ENCODE measurements around the gene SLCO2A1. TPM values are rescaled to one million over a fixed set of nuclear protein-coding genes. Genes with fewer than 3 reads are reported as not detected.

Gene SLCO2A1
- total RNA-seq, 1 donor from 2014 or later: 0.33 TPM

DNA sequence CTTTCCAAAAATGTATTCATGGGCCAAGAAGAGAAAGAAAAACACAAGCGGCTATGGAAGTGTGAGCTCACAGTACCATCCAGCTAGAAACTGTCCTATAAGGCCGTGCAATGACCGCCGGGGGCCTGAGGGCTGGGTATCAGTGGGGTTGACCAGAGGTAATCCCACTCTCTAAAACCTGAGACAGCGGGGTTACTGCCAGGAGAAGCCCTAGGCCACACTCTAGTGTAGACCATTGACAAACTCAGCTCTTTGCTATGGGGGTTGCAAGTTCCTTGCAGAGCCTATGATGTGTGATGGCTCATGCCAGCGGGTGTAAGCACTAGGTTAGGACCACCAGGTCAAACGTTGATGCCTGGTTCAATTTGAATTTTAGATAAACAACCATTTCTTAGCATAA, 25.9 kb upstream of the SLCO2A1 start:
- peaks cover 44% of the 10 kb centered on the region for H3K4me1 Mint-ChIP-seq
- TF ChIP-seq, protein P1, sequence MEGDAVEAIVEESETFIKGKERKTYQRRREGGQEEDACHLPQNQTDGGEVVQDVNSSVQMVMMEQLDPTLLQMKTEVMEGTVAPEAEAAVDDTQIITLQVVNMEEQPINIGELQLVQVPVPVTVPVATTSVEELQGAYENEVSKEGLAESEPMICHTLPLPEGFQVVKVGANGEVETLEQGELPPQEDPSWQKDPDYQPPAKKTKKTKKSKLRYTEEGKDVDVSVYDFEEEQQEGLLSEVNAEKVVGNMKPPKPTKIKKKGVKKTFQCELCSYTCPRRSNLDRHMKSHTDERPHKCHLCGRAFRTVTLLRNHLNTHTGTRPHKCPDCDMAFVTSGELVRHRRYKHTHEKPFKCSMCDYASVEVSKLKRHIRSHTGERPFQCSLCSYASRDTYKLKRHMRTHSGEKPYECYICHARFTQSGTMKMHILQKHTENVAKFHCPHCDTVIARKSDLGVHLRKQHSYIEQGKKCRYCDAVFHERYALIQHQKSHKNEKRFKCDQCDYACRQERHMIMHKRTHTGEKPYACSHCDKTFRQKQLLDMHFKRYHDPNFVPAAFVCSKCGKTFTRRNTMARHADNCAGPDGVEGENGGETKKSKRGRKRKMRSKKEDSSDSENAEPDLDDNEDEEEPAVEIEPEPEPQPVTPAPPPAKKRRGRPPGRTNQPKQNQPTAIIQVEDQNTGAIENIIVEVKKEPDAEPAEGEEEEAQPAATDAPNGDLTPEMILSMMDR (conservative IDR thresholded peaks at IDR 0.05): no peak
- no peaks in the 10 kb centered on the region for H3K9me3 Mint-ChIP-seq
- H3K27ac Mint-ChIP-seq (ENCODE audit: unreplicated experiment): no peak overlapping the region
- no peak for DNase-seq (ENCODE audit: low read depth, low spot score)
- no peaks in the 10 kb centered on the region for H3K36me3 Mint-ChIP-seq (ENCODE audit: low read depth)
- H3K27me3 Mint-ChIP-seq (ENCODE audit: low read depth): no peaks in the 10 kb centered on the region
- H3K4me3 Mint-ChIP-seq: no peak overlapping the region

DNA sequence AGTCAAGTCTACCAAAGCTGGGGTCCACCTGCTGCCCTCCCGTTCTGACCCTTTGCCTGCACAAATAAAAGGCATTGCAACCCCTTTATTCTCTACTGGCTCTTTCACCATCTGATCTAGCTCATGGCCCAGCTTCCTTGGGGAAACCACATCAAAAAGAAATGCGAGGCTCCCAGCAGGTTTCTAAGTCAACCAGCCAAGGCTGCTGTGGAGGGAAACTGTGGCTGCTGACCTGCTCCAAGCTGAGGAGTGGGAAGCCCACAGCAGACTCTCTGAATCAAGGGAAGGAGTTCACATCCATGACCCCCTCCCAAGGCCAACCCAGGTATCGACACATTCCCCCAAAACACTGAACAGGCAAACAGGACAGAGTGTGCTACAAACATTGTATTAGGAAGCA, 25.2 kb upstream of the SLCO2A1 start:
- TF ChIP-seq, protein P1 (conservative IDR thresholded peaks at IDR 0.05): no peak
- Mint-ChIP-seq H3K27ac (ENCODE audit: unreplicated experiment) (no peak overlapping the region), H3K36me3 (ENCODE audit: low read depth) (no peaks in the 10 kb centered on the region), H3K4me1 (peaks cover 36% of the 10 kb centered on the region), H3K27me3 (ENCODE audit: low read depth) (no peaks in the 10 kb centered on the region), H3K4me3 (no peak overlapping the region), H3K9me3 (no peaks in the 10 kb centered on the region)
- no peak for DNase-seq (ENCODE audit: low read depth, low spot score)

DNA sequence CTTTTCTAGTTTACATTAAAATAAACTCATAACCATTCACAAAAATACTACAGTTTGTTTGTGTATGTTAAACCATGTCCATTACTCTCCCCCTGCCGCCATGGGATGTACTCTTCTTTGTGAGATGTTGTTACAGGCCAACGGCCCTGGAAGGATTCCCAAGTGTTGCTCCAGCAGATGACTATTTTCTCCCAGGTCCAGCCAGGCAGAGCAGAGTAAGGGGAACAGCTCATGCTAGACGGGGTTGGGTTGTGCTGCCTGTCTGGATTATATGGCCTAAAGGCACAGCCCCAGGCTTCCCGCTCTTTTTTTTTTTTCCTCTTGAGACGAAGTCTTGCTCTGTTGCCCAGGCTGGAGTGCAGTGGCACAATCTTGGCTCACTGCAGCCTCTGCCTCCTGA, 24.5 kb upstream of the SLCO2A1 start:
- Mint-ChIP-seq H3K36me3 (ENCODE audit: low read depth) (no peaks in the 10 kb centered on the region), H3K4me3 (no peak overlapping the region), H3K4me1 (peaks cover 30% of the 10 kb centered on the region), H3K27me3 (ENCODE audit: low read depth) (no peaks in the 10 kb centered on the region), H3K27ac (ENCODE audit: unreplicated experiment) (no peak overlapping the region), H3K9me3 (no peaks in the 10 kb centered on the region)
- no peak for DNase-seq (ENCODE audit: low read depth, low spot score)
- TF ChIP-seq, protein P1 (conservative IDR thresholded peaks at IDR 0.05): no peak

DNA sequence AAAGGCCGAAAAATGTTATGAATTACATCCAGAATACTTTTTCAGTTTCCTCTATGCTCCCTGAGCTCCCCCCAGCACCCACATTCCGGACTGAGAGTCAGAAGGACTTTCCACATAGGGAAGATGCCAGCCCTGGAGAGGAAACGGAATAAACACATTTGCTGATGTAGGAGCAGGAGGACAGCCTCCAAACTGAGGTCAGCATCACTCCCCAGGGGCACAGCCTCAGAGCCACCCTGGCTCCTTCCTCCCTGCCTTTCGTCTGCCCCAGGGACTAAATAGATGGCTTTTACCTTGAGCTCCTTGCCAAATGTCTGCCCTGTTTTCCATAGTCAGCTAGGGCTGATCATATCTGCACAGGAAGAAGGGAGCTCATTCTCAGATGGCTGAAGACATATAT, 22.6 kb upstream of the SLCO2A1 start:
- H3K4me1 Mint-ChIP-seq: peaks cover 11% of the 10 kb centered on the region
- H3K27ac Mint-ChIP-seq (ENCODE audit: unreplicated experiment): no peak overlapping the region
- TF ChIP-seq, protein P1 (conservative IDR thresholded peaks at IDR 0.05): no peak
- H3K36me3 Mint-ChIP-seq (ENCODE audit: low read depth): no peaks in the 10 kb centered on the region
- no peak for DNase-seq (ENCODE audit: low read depth, low spot score)
- no peak overlapping the region for H3K4me3 Mint-ChIP-seq
- no peaks in the 10 kb centered on the region for H3K9me3 Mint-ChIP-seq
- no peaks in the 10 kb centered on the region for H3K27me3 Mint-ChIP-seq (ENCODE audit: low read depth)

DNA sequence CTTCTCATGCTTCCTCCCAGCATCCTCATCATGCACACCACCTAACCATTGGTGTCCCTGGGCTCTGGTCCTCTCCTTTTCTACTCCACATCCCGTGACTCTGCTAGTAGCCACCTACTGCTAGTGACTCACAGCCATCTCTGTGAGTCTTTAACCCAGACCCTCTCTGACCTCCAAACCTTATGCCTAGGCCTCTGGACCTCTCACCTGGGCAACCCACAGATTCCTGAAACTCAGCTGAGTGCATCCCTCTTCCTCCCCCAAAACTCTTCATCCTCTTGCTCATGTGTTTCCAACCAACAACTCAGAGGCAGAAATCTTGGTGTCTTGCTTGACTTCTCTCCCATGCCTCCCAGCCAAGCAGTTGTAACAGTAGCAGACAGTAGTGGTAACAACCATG, 20.0 kb upstream of the SLCO2A1 start:
- TF ChIP-seq, protein P1 (conservative IDR thresholded peaks at IDR 0.05): no peak
- Mint-ChIP-seq H3K4me1 (no peaks in the 10 kb centered on the region), H3K36me3 (ENCODE audit: low read depth) (peaks cover 8% of the 10 kb centered on the region), H3K4me3 (no peak overlapping the region), H3K9me3 (peaks cover 10% of the 10 kb centered on the region), H3K27ac (ENCODE audit: unreplicated experiment) (no peak overlapping the region), H3K27me3 (ENCODE audit: low read depth) (no peaks in the 10 kb centered on the region)
- DNase-seq (ENCODE audit: low read depth, low spot score): no peak

All from neural crest cell (in vitro differentiated cells).